A673 (cell line): ENCODE measurements around the gene NARF. TPM values are rescaled to one million over a fixed set of nuclear protein-coding genes. Genes with fewer than 3 reads are reported as not detected.

ENCODE experiments used
- BruUV-seq: library from RNA; stranded (reverse); fragments of 400-500 nt; replicated peaks from 2 replicates; lab custom pipeline; 2021; lab: Mats Ljungman, UMichigan
- CTCF ChIA-PET: fragments of 300-600 bp; sonication (Branson Sonifier 250); formaldehyde crosslinking; loops from one replicate; lab custom pipeline; 2022; ENCODE audit warnings: antibody characterized with exemption; lab: Charles Lee
- POLR2A ChIA-PET: fragments of 300-600 bp; sonication (Branson Sonifier 250); formaldehyde crosslinking; loops from one replicate; lab custom pipeline; 2022; ENCODE audit warnings: antibody characterized with exemption; ENCODE audit not compliant: low non-redundant PET; lab: Charles Lee
- DNase-seq: peaks from one replicate; pipeline ENCODE4 v3.0.0-alpha.2; 2015; ENCODE audit warnings: low spot score
- H3K27ac ChIP-seq: fragments of 200-600 bp; sonication (generic); 2 replicates; pipeline ENCODE4 v1.5.1; 2016; ENCODE audit warnings: mixed run types, low read depth, mild to moderate bottlenecking, mixed read lengths, antibody characterized with exemption, low read length; ENCODE audit not compliant: poor library complexity, severe bottlenecking
- H3K27me3 ChIP-seq: fragments of 200-600 bp; sonication (generic); replicated peaks from 2 replicates; pipeline ENCODE4 v1.6.1; 2017; ENCODE audit warnings: mixed run types, low read depth, mild to moderate bottlenecking, mixed read lengths, antibody characterized with exemption, low read length; ENCODE audit not compliant: insufficient read depth, poor library complexity
- H3K36me3 ChIP-seq: fragments of 200-600 bp; sonication (generic); 2 replicates; pipeline ENCODE4 v1.6.1; 2016; ENCODE audit warnings: mixed run types, mild to moderate bottlenecking, mixed read lengths, antibody characterized with exemption, low read length; ENCODE audit not compliant: insufficient read depth, poor library complexity, severe bottlenecking
- H3K4me1 ChIP-seq: fragments of 200-600 bp; sonication (generic); 2 replicates; pipeline ENCODE4 v1.6.1; 2017; ENCODE audit warnings: mixed run types, mild to moderate bottlenecking, mixed read lengths, antibody characterized with exemption, low read length; ENCODE audit not compliant: insufficient read depth, poor library complexity, severe bottlenecking
- H3K4me3 ChIP-seq: fragments of 200-600 bp; sonication (generic); 2 replicates; pipeline ENCODE4 v1.5.1; 2016; ENCODE audit warnings: low read depth, mixed run types, mild to moderate bottlenecking, mixed read lengths, low read length; ENCODE audit not compliant: poor library complexity, severe bottlenecking
- H3K9me3 ChIP-seq: fragments of 200-600 bp; sonication (generic); 2 replicates; pipeline ENCODE4 v1.6.1; 2016; ENCODE audit warnings: mixed run types, low read depth, mild to moderate bottlenecking, mixed read lengths, antibody characterized with exemption, low read length; ENCODE audit not compliant: poor library complexity, severe bottlenecking
- CTCF ChIP-seq: fragments of 300-800, 200-600 bp; sonication (generic); conservative IDR thresholded peaks from 2 replicates; pipeline ENCODE4 v1.5.1; 2017; ENCODE audit warnings: low read depth, mild to moderate bottlenecking, antibody characterized with exemption, low read length, moderate library complexity, mixed read lengths
- EZH2 ChIP-seq: fragments of 200-600 bp; sonication (generic); IDR thresholded peaks from 2 replicates; pipeline ENCODE4 v1.6.1; 2017; ENCODE audit warnings: borderline replicate concordance, low read depth, mild to moderate bottlenecking, mixed read lengths, antibody characterized with exemption, low read length; ENCODE audit not compliant: poor library complexity, severe bottlenecking
- intact Hi-C: fragments of 100-400 bp; cut with micrococcal nuclease; formaldehyde crosslinking; loops from one replicate; pipeline ENCODE4 v1.10.0; 2022; ENCODE audit not compliant: unreplicated experiment
- total RNA-seq: library from RNA; stranded (reverse); gene quantifications from 2 replicates; pipeline ENCODE4 v1.2.3, GENCODE V29; 2021

The NARF gene
- total RNA-seq, 1 experiment from 2014 or later: 74.1 TPM

GRCh38 chr17:82419540-82419939, 39.0 kb upstream of the NARF start:
- TF ChIP-seq CTCF: no peak
- no peak for TF ChIP-seq EZH2
- no TSS peak for BruUV-seq
- no peak for DNase-seq
- peaks cover 8% of the 10 kb centered on the region for H3K4me1 ChIP-seq
- CTCF ChIA-PET: no interaction called here
- intact Hi-C loops: loop anchor here (10.0 kb wide), 1 partner anchor 175 kb away; no protein-coding TSS in a partner anchor
- POLR2A ChIA-PET: no interaction called here
- H3K4me3 ChIP-seq: peak overlapping the region; percentile 84
- no peak overlapping the region for H3K27ac ChIP-seq
- no peaks in the 10 kb centered on the region for H3K27me3 ChIP-seq
- no peaks in the 10 kb centered on the region for H3K9me3 ChIP-seq
- no peaks in the 10 kb centered on the region for H3K36me3 ChIP-seq

- Histone ChIP-seq H3K27ac (no peak overlapping the region), H3K27me3 (no peaks in the 10 kb centered on the region), H3K4me1 (peaks cover 3% of the 10 kb centered on the region), H3K4me3 (peak overlapping the region; percentile 39), H3K36me3 (no peaks in the 10 kb centered on the region), H3K9me3 (no peaks in the 10 kb centered on the region)
- intact Hi-C loops: no loop called here
- ChIA-PET POLR2A (interaction anchor here (0.6 kb wide), 1 partner anchor 55 kb away, joined by 13 read pairs; no protein-coding TSS in a partner anchor), CTCF (interaction anchor here (0.5 to 1.0 kb wide), 4 partner anchors 8 to 218 kb away, joined by 3 to 7 read pairs (median 3); no protein-coding TSS in a partner anchor)
- TF ChIP-seq EZH2 (no peak), CTCF (peak; percentile 96)
- no TSS peak for BruUV-seq
- peak; percentile 67 for DNase-seq
Measured at GRCh38 chr17:82424001-82424862, 34.3 kb upstream of the NARF start.

- TF ChIP-seq CTCF (no peak; the same call in none of the 2 replicates), EZH2 (no peak)
- POLR2A ChIA-PET: no interaction called here
- DNase-seq: no peak
- CTCF ChIA-PET: interaction anchor here (0.7 to 1.0 kb wide), 3 partner anchors 9 to 357 kb away, joined by 3 to 5 read pairs (median 3); no protein-coding TSS in a partner anchor
- H3K36me3 ChIP-seq: no peaks in the 10 kb centered on the region
- peaks cover under 1% of the 10 kb centered on the region for H3K4me1 ChIP-seq
- no peaks in the 10 kb centered on the region for H3K27me3 ChIP-seq
- H3K9me3 ChIP-seq: no peaks in the 10 kb centered on the region
- H3K4me3 ChIP-seq: peak overlapping the region; percentile 39
- BruUV-seq: no TSS peak
- H3K27ac ChIP-seq: no peak overlapping the region
- intact Hi-C loops: no loop called here
Measured at GRCh38 chr17:82424863-82425159, 33.7 kb upstream of the NARF start.
